HuH-7 (cell line): ENCODE measurements around the gene DPM2.
A peak's percentile ranks its signal among the peaks of the same experiment; 100 is the strongest.

Experiments used
- DNase-seq: peaks from one replicate; pipeline ENCODE4 v3.0.0; 2011; ENCODE audit warnings: low spot score

The DPM2 gene

GRCh38 chr9:127898433-127899127 is 39.1 kb downstream of the DPM2 start:
- peak; percentile 74 for DNase-seq

- peak; percentile 96 for DNase-seq
Observed at GRCh38 chr9:127897193-127897692, 40.4 kb downstream of the DPM2 start.

- DNase-seq, result no peak
Observed at GRCh38 chr9:127896395-127897192, 41.1 kb downstream of the DPM2 start.

- no peak for DNase-seq
Observed at GRCh38 chr9:127895811-127896210, 41.8 kb downstream of the DPM2 start.

GRCh38 chr9:127893392-127893791 is 44.3 kb downstream of the DPM2 start:
- no peak for DNase-seq

GRCh38 chr9:127892831-127893230 is 44.8 kb downstream of the DPM2 start:
- no peak for DNase-seq

GRCh38 chr9:127890053-127890452 is 47.6 kb downstream of the DPM2 start:
- no peak for DNase-seq

- no peak for DNase-seq
Observed at GRCh38 chr9:127887792-127888191, 49.9 kb downstream of the DPM2 start.

GRCh38 chr9:127886401-127886972 is 51.2 kb downstream of the DPM2 start:
- DNase-seq, result no peak

GRCh38 chr9:127885508-127886281 is 52.0 kb downstream of the DPM2 start:
- no peak for DNase-seq
